ENCODE results near the gene PLEK2.
"Not testable (repeated sequence)": the region's sequence is repeated elsewhere in the genome, so short reads cannot be mapped to it uniquely, and the experiment has no call there.

PLEK2 gene

GRCh38 chr14:67411820-67412421, at the start of gene PLEK2:
Gene PLEK2, minus strand, starts transcription at chr14:67412165. Its CDS starts 106 bp downstream, at chr14:67412059.
- Histone ChIP-seq H3K9me3 (ENCODE audit: control insufficient read depth, low read length) (no peaks in the 10 kb centered on the region), H3K9ac (ENCODE audit: low read length) (peak within 1 kb of the TSS; percentile 24), H3K4me3 (ENCODE audit: low read length) (peak within 1 kb of the TSS; percentile 79), H3K27me3 (replicated peaks; ENCODE audit: control insufficient read depth, insufficient read depth, low read length) (peaks cover 9% of the 10 kb centered on the region), H3K36me3 (ENCODE audit: control insufficient read depth, insufficient read depth, low read length, severe bottlenecking) (no peaks in the 10 kb centered on the region), H3K4me1 (ENCODE audit: control insufficient read depth, insufficient read depth, low read length) (peaks cover 2% of the 10 kb centered on the region)
- peak; percentile 49 for DNase-seq (ENCODE audit: low read depth)

DNA sequence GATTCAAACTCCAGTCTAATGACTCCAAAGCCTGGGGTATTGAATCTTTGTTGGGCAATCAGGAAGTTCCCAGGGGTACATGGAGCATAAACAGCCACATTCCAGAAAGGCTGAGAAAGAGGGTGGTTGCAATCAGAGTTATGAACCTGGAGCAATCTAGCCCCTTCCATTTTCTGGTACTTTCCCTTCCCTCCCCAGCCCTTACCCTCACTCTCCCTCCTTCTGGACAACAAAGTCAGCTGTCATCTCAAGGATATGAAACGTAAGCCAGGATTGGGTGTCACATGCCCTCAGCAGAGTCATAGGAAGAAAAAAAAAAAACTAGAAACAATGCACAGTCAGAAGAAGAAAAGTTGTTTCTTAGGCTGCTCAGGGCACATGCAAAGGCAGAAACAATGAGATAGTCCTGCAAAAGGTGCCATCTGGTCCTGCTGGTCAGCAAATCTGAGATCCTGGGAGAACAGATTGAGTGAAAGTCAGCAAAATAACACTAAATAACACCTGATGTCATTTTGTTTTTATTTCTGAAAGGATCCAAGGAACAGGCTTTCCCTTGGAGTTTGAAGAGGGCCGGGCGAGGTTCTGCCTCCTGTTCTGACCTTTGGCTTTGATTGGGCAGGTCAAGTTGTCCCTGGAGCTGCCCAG, 49.5 kb upstream of the PLEK2 start:
- Histone ChIP-seq H3K9me3 (ENCODE audit: control insufficient read depth, low read length) (no peaks in the 10 kb centered on the region), H3K36me3 (ENCODE audit: control insufficient read depth, insufficient read depth, low read length, severe bottlenecking) (no peaks in the 10 kb centered on the region), H3K4me1 (ENCODE audit: control insufficient read depth, insufficient read depth, low read length) (peaks cover 13% of the 10 kb centered on the region), H3K27me3 (replicated peaks; ENCODE audit: control insufficient read depth, insufficient read depth, low read length) (peaks cover 31% of the 10 kb centered on the region), H3K9ac (ENCODE audit: low read length) (peak overlapping the region; percentile 44), H3K4me3 (ENCODE audit: low read length) (no peak overlapping the region)
- peak; percentile 44 for DNase-seq (ENCODE audit: low read depth)

DNA sequence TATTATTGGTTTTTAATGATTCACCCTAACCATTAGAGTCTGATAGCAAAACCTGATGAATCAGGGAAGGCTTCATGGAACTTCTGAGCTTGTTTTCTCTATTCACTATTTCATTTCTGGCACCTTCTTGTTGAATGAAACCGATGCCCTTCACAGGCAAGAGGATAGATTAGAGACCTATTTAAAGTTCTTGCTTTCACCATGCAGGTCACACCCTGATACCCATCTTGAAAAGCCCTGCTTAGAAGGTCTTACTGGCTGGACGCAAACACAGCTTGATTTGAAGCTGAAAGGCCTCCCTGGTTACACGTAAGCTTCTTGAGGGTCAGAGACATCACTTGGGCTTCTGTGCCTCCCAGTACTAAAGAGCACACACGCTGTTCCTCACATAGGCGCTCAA, 47.4 kb upstream of the PLEK2 start:
- Histone ChIP-seq H3K9me3 (ENCODE audit: control insufficient read depth, low read length) (no peaks in the 10 kb centered on the region), H3K4me1 (ENCODE audit: control insufficient read depth, insufficient read depth, low read length) (peaks cover 13% of the 10 kb centered on the region), H3K9ac (ENCODE audit: low read length) (no peak overlapping the region), H3K36me3 (ENCODE audit: control insufficient read depth, insufficient read depth, low read length, severe bottlenecking) (no peaks in the 10 kb centered on the region), H3K27me3 (replicated peaks; ENCODE audit: control insufficient read depth, insufficient read depth, low read length) (peaks cover 13% of the 10 kb centered on the region), H3K4me3 (ENCODE audit: low read length) (no peak overlapping the region)
- DNase-seq (ENCODE audit: low read depth) = no peak

DNA sequence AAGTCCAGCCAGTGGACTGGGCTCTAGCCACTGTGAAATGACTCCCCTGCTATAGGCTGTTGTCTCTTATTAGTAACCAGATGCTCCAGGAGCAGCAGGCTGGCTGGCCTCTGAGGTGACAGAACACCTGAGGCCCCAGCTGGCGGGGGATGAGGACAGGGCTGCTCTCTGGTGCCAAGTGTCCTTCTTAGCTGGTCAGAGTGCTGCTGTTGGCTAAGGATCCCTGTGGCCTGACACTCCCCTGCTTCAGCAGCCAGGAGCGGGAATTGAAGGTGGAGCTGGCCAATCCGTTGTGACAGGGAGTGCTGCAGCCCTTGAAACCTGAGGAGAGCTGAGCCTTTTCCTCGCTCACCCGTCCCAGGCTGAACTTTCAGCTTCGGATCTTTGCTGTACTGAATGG, 45.8 kb upstream of the PLEK2 start:
- DNase-seq (ENCODE audit: low read depth) = peak; percentile 8

DNA sequence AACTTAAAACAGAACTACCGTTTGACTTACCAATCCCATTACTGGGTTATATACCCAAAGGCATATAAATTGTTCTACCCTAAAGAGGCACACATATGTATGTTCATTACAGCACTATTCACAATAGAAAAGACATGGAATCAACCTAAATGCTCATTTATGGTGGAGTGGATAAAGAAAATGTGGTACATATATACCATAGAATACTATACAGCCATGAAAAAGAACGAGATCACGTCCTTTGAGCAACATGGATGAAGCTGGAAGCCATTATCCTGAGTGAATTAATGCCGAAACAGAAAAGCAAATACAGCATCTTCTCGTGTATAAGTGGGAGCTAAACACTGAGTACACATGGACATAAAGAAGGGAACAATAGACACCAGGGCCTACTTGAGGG, 44.8 kb upstream of the PLEK2 start:
- Histone ChIP-seq H3K9ac (ENCODE audit: low read length) (no peak overlapping the region), H3K4me1 (ENCODE audit: control insufficient read depth, insufficient read depth, low read length) (peaks cover 9% of the 10 kb centered on the region), H3K36me3 (ENCODE audit: control insufficient read depth, insufficient read depth, low read length, severe bottlenecking) (no peaks in the 10 kb centered on the region), H3K4me3 (ENCODE audit: low read length) (no peak overlapping the region), H3K27me3 (replicated peaks; ENCODE audit: control insufficient read depth, insufficient read depth, low read length) (peaks cover 32% of the 10 kb centered on the region), H3K9me3 (ENCODE audit: control insufficient read depth, low read length) (no peaks in the 10 kb centered on the region)
- no peak for DNase-seq (ENCODE audit: low read depth)

More for the DNA sequence above, 45.8 kb upstream of the PLEK2 start:
- H3K9me3 ChIP-seq (ENCODE audit: control insufficient read depth, low read length) = no peaks in the 10 kb centered on the region
- H3K4me3 ChIP-seq (ENCODE audit: low read length) = no peak overlapping the region
- H3K36me3 ChIP-seq (ENCODE audit: control insufficient read depth, insufficient read depth, low read length, severe bottlenecking) = no peaks in the 10 kb centered on the region
- peaks cover 13% of the 10 kb centered on the region for H3K4me1 ChIP-seq (ENCODE audit: control insufficient read depth, insufficient read depth, low read length)
- no peak overlapping the region for H3K9ac ChIP-seq (ENCODE audit: low read length)
- peaks cover 26% of the 10 kb centered on the region for H3K27me3 ChIP-seq (replicated peaks; ENCODE audit: control insufficient read depth, insufficient read depth, low read length)

GRCh38 chr14:67453575-67454300, 41.8 kb upstream of the PLEK2 start:
- Histone ChIP-seq H3K9ac (ENCODE audit: low read length) (no peak overlapping the region), H3K4me3 (ENCODE audit: low read length) (no peak overlapping the region)
- no peak for DNase-seq (ENCODE audit: low read depth)

GRCh38 chr14:67451667-67452066, 39.7 kb upstream of the PLEK2 start:
- not testable (repeated sequence) for H3K9me3 ChIP-seq (ENCODE audit: control insufficient read depth, low read length); H3K36me3 ChIP-seq (ENCODE audit: control insufficient read depth, insufficient read depth, low read length, severe bottlenecking); H3K4me1 ChIP-seq (ENCODE audit: control insufficient read depth, insufficient read depth, low read length); DNase-seq (ENCODE audit: low read depth); H3K9ac ChIP-seq (ENCODE audit: low read length); H3K4me3 ChIP-seq (ENCODE audit: low read length)
- peaks cover 24% of the 10 kb centered on the region for H3K27me3 ChIP-seq (replicated peaks; ENCODE audit: control insufficient read depth, insufficient read depth, low read length)

More at GRCh38 chr14:67453575-67454300, 41.8 kb upstream of the PLEK2 start:
- peaks cover 36% of the 10 kb centered on the region for H3K27me3 ChIP-seq (replicated peaks; ENCODE audit: control insufficient read depth, insufficient read depth, low read length)
- H3K4me1 ChIP-seq (ENCODE audit: control insufficient read depth, insufficient read depth, low read length) = no peaks in the 10 kb centered on the region
- no peaks in the 10 kb centered on the region for H3K9me3 ChIP-seq (ENCODE audit: control insufficient read depth, low read length)
- no peaks in the 10 kb centered on the region for H3K36me3 ChIP-seq (ENCODE audit: control insufficient read depth, insufficient read depth, low read length, severe bottlenecking)

GRCh38 chr14:67449096-67449495, 37.1 kb upstream of the PLEK2 start:
- Histone ChIP-seq H3K27me3 (replicated peaks; ENCODE audit: control insufficient read depth, insufficient read depth, low read length) (peaks cover 25% of the 10 kb centered on the region), H3K36me3 (ENCODE audit: control insufficient read depth, insufficient read depth, low read length, severe bottlenecking) (no peaks in the 10 kb centered on the region), H3K9me3 (ENCODE audit: control insufficient read depth, low read length) (no peaks in the 10 kb centered on the region), H3K4me3 (ENCODE audit: low read length) (no peak overlapping the region), H3K4me1 (ENCODE audit: control insufficient read depth, insufficient read depth, low read length) (peaks cover 5% of the 10 kb centered on the region), H3K9ac (ENCODE audit: low read length) (no peak overlapping the region)
- DNase-seq (ENCODE audit: low read depth) = no peak

- H3K4me1 ChIP-seq (ENCODE audit: control insufficient read depth, insufficient read depth, low read length) = peaks cover 5% of the 10 kb centered on the region
- H3K36me3 ChIP-seq (ENCODE audit: control insufficient read depth, insufficient read depth, low read length, severe bottlenecking) = no peaks in the 10 kb centered on the region
- H3K27me3 ChIP-seq (replicated peaks; ENCODE audit: control insufficient read depth, insufficient read depth, low read length) = peaks cover 21% of the 10 kb centered on the region
- H3K9ac ChIP-seq (ENCODE audit: low read length) = no peak overlapping the region
- H3K9me3 ChIP-seq (ENCODE audit: control insufficient read depth, low read length) = no peaks in the 10 kb centered on the region
- H3K4me3 ChIP-seq (ENCODE audit: low read length) = no peak overlapping the region
- no peak for DNase-seq (ENCODE audit: low read depth)
Measured at GRCh38 chr14:67447033-67447381, 35.0 kb upstream of the PLEK2 start.

- H3K36me3 ChIP-seq (ENCODE audit: control insufficient read depth, insufficient read depth, low read length, severe bottlenecking) = no peaks in the 10 kb centered on the region
- peak; percentile 14 for DNase-seq (ENCODE audit: low read depth)
- no peak overlapping the region for H3K4me3 ChIP-seq (ENCODE audit: low read length)
- H3K27me3 ChIP-seq (replicated peaks; ENCODE audit: control insufficient read depth, insufficient read depth, low read length) = peaks cover 21% of the 10 kb centered on the region
- no peaks in the 10 kb centered on the region for H3K9me3 ChIP-seq (ENCODE audit: control insufficient read depth, low read length)
- no peak overlapping the region for H3K9ac ChIP-seq (ENCODE audit: low read length)
- H3K4me1 ChIP-seq (ENCODE audit: control insufficient read depth, insufficient read depth, low read length) = peaks cover 5% of the 10 kb centered on the region
Measured at GRCh38 chr14:67446371-67447032, 34.5 kb upstream of the PLEK2 start.

GRCh38 chr14:67444395-67444794, 32.4 kb upstream of the PLEK2 start:
- DNase-seq (ENCODE audit: low read depth) = no peak
- peaks cover 18% of the 10 kb centered on the region for H3K27me3 ChIP-seq (replicated peaks; ENCODE audit: control insufficient read depth, insufficient read depth, low read length)
- no peak overlapping the region for H3K4me3 ChIP-seq (ENCODE audit: low read length)
- no peaks in the 10 kb centered on the region for H3K36me3 ChIP-seq (ENCODE audit: control insufficient read depth, insufficient read depth, low read length, severe bottlenecking)
- H3K9ac ChIP-seq (ENCODE audit: low read length) = no peak overlapping the region
- H3K4me1 ChIP-seq (ENCODE audit: control insufficient read depth, insufficient read depth, low read length) = peaks cover 5% of the 10 kb centered on the region
- H3K9me3 ChIP-seq (ENCODE audit: control insufficient read depth, low read length) = no peaks in the 10 kb centered on the region

All from adipocyte (in vitro differentiated cells).